Astrocyte of the hippocampus (primary cell): ENCODE measurements around the gene TTC21A.

ENCODE experiments used
- DNase-seq: peaks from one replicate; pipeline ENCODE4 v3.0.0; 2011; ENCODE audit warnings: low read depth, low spot score

Gene TTC21A

DNA sequence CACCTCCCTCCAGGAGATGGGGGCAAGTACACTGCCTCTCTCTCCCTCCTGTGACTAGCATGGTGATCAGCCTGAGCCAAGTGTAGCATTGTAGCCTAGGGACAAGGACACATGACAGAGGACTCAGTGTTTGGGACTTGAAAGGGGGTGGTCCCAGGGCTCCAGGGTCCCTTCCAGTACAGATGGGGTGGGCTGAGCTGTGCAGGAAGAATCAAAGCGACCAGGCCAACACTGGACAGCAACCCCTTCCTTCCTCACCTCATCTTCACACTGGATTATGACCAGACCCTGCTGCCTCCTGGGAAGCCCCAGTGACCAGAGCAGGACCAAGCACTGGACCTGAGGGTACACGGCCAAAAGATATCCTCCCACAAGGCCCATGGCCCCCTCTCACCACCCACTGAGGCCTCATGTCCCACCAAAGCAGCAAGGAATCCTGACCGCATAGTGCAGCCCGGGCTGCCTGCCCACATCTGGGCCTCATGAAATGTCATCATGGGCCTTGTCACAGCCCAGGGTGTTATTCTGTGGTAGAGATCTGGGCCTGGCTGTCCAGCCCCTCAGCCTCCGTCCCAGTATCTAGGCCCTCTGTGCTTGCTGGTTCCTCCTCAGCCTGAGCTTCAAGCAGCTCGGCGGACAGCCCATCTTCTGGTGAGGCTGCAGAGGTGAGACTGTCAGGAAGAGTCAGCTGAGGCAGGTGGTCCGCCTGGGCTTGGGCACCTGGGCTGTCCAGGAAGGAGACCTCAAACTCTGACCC, 9.6 kb upstream of the TTC21A start:
- no peak for DNase-seq

DNA sequence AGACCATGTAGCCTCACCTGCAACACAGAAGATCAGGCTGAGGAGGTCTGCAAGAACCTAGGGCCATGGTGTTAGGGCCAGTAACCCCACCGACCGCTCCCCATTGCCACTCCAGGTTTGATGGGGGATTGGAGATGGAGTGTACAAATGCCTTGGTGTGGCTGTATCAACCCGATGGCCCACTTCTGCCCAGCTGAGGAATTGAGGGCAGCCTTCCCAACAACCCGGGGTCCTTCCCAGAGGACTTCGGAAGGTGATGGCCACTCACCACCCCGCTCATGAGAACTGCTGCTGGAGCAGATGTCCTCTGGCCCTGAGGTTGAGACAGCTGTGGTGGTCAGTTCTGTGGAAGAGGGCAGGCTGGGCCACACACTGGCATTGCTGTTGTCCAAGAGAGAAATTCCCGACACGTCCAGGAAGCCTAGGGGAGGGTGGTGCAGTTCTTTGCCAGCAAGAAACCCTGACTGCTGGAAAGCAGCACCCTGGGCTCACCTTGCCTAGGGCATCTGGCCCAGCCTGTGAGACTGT, 8.9 kb upstream of the TTC21A start:
- no peak for DNase-seq

DNA sequence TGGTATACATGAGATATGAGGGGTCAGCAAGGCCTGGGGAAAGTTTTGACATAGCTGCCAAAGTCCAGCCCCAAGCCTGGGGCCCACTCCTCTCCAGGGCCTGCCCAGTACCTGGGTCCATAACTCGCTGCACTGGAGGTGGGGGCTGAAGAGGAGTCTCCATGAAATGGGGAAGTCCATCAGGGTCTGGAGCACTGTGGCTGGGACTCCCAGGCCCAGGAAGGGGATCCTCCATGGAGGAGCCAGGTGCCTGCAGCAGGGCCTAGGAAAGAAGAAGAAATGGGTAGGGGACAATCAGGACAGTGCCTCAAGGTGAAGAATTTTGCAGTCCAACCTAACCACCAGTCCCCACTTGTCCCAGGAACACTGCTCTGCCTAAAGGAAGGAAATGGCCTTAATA, 8.2 kb upstream of the TTC21A start:
- DNase-seq = no peak

DNA sequence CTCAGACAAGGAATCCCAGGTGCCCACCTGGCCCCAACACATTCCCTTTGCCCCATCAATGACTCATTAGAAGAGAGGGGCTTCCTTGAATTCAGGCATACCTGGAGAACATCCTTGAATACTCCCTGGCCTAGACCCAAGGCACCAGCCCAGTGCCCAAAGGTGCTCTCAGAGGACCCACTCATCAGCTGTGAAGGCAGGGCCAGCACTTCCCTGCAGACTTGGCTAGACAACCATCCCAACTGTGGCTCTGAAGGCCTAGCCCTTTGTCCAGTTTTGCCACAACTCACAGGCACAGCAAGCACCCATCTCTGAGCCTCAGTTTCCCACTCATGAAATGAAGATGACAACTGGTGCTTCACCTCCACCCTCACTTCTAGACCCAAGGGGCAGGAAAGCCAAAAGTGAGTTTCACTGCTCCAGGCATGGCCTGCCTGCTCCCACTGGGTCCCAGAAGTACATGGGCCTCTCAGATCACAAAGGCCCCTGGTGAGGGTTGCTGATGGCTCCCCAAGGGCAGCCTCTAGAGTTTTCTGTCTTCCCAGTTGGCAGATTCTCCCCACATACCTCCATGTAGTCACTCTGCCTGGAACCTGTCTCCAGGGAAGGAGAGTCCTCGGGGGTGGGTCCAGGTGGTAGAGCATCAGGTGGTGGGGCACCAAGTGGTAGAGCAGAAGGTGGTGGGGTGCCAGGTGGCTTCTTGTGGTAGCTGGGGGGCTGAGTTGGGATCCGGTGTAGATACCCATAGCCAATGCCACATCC, 7.6 kb upstream of the TTC21A start:
- DNase-seq = no peak

DNA sequence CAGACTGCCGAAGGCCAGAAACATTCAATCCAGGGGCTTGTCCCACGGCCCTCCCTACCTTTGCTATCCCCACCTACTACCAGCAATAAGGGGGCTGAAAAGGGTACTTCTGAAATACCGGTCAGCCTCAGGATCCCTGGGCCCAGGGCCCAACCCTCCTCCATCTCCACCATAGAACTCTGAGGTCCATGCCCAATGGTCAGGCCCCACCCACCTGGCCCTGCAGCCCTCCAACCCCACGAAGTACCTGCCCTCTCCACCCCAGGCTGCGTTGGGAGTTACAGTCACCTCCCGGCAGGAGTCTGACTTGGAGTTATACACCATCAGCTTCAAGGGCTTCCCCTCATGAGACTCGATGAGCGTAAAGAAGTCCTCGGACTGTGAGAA, 7.0 kb upstream of the TTC21A start:
- DNase-seq = no peak

DNA sequence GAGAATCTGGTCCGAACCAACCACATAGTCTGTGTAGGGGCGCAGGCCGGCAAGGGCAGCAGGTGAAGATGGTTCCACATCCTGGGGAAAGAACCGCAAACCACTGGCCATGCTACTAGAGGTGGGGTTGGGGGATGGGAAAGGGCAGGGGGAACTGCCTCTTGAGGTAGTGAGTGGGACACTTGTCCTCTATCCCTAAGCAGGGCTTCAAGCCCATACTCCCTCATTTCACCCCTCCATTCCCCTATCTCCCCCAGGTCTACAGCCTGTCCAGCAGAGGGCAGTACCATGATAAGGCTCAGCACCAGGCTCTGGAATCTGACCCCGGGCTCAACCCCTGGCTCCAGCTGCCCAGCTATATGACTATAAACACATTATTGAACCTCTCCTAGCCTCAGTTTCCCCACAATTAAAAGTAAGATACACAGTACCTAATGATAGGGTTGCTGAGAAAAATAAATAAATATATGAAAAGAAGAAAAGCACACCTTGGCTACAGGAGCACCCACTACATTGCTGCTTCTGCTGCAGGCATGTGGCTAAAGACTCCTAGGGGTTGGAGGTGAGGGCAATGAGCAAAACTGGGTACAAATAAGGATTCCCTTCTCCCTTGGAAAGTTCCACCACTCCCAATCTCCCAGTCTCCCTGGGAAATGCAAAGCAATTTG, 6.3 kb upstream of the TTC21A start:
- DNase-seq = peak; percentile 46

DNA sequence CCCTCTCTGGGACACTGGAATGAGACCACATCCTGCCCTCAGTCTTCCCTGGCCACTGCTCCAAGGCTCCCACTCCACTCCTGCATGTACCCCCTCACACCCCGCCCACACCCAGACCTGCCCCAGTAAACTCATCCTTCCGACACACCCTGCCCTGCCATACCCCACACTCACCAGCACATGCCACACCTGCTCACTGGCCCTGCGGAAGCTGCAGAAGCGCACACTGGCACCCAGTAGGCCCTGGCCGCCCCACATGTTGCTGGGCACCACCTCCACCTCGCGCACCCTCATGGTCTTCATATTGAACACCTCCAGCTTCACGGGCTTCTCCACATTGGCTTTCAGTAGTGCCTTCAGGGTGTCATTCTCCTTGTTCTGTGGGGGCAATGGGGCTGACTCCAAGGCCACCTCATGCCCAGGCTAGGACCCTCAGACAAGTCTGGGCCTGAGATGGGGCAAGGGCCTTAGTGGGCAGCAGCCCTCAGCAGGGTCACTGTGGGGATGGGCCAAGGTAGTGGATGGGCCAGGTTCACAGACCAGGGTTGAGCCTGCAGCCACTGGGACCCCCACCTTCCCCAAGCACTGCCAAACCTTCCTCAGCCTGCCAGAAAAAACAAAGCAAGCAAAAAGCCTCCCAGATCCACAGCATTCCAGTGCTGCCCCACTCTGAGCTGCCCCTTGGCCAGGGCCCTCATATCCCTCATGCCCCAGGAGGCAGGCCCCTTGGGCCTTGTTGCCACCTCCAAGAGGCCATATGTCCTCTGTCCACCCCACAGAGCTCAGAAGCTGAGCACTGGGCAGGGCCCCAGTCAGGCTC, 4.8 kb upstream of the TTC21A start:
- peak; percentile 17 for DNase-seq

DNA sequence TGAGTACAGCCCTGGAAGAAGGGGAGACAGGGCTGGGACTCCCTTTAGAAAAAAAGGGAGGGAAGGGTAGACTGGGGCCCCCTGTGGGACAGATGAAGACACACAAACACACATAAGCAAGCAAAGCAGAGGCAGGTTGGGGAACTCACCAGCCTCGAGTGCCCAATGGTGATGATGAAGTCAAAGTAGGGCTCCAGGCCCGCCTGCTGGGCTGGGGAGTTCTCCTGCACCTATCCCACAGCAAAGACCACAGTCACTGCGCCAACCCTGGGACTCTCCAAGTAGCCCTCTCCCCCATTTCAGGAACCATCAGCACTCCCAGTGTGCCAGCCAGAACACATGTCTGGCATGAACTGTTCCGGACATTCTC, 4.2 kb upstream of the TTC21A start:
- DNase-seq = no peak

DNA sequence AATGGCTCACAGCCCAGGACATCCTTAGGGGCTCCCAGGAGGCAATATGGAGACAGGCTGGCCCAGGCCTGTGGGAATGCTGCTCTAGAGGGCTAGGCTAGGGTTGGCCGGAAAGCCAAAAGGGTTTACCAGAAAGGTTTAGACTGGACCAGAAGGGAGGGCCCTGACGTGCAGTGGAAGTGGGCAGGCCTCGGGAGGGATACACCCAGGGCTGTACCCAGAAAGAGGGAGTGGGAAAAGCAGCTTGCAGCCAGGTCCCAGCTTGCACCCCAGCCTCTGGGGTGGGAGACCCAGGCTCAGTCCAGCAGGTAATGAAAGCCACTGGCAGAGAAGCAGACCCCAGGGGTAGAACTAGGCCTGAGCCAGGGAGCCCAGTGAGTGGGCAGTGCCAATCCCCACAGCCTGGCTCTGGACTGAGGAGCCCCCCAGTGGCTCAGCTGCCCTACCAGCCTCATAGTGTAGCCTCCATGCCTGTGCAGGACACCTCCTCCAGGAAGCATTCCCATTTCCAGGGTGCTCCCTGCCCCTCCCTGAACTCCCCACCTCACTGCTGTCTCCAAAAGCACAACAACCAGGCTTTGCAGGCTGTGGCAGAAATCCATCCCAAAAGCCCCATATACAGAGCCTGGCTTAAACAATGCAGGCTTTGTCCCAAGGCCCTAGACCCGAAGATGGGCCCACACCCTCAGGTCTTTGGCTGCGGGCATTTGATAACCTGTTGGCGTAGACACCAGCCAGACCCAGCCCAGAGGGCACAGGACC, 3.5 kb upstream of the TTC21A start:
- no peak for DNase-seq

DNA sequence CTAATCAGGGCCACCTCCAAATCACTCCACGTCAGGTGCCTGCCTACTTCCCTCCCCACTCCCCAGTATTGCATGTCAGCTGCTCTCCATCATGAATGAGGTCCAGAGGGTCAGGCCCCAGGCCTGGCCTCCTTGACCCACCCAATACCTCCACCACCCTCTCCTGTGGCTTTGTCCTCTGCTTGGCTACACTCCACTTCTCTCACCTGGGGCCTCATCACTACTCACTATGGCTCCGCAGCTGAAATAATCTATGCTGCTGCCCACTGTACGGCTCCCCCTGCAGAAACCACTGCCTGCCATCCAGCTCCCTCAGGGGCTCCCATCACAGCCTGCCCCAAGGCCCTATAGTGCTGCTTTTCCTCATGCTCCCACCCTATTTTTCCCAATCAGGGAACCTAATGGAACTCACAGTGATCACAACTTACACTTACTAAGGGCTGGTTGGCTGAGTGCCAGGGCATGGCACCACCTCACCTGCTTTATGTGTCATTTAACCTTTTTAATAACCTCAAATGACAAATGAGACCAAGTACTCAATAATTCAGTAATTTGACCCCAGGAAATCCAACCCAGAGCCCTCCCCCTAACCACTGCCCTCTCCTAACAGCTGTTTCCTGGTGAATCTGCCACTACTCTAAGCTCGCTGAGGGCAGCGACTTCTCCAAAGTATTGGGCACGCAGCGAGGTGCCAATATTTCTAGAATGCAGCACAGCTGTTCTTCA, 2.4 kb upstream of the TTC21A start:
- DNase-seq = no peak

DNA sequence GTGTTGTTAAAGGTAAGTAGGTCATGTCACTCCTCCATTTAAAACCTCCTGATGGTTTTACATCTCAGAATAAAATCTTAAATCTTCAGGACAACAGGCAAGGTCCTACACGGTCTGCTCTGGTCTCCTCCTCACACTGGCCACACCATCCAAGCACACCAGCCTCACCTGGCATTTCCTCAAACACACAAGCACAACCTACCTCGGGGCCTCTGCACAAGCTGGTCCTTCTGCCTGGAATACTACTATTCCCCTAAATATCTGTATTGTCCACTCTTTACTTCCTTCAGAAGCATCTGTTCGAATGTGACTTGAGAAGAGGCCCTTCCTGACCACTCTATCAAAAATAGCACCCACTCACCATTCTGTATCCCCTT, 1.8 kb upstream of the TTC21A start:
- DNase-seq = no peak

DNA sequence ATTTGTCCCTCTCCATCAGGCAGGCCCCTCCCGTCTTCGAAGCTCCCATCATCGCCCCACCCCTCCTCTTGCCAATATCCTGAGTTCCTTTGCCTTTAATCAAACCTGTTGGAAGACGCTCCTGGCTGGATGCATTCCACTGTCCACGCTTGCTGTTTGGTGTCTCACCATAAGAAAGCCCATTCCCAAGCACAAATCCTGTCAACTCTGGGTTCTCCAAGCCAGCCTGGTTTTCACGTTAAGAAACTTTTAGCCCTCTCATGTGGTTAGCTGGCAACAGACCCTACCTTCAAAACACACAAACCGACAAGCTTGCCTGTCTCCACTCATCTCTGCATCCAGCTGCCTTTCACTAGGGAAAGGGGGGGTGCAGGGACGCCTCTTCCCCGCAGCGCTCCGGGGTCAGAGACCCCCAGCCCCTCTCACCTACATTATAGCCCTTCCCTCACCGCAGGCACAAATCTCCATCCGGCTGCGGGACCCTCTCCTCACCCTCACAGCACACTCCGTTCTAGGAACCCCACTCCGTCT, 1.1 kb upstream of the TTC21A start:
- peak; percentile 50 for DNase-seq

DNA sequence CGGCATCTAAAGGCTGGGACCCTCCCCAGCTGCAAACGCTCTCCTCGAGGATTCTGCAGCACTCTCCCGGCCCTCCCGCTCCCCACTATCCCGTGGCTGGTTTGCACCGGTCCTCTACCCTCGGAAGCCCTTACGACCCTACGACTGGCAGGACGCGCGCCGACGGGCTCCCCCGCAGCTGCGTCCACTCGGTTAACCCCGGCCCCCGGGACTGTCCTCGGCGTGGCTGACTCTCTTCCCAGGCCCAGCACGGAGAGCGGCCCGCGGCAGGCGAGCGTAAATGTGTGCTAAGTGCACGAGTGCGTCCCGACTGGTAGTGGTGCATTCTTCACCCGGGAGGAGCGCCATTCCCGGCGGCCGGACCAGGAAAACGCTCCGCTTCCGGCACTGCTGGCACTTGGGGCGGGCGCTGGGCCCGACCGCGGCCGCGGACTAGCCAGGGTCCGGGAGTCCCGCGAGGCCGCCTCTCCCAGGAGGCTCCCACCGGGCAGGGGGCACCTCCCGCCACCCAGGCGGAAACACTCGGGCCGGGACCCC, 561 bp upstream of the TTC21A start:
- peak; percentile 82 for DNase-seq

DNA sequence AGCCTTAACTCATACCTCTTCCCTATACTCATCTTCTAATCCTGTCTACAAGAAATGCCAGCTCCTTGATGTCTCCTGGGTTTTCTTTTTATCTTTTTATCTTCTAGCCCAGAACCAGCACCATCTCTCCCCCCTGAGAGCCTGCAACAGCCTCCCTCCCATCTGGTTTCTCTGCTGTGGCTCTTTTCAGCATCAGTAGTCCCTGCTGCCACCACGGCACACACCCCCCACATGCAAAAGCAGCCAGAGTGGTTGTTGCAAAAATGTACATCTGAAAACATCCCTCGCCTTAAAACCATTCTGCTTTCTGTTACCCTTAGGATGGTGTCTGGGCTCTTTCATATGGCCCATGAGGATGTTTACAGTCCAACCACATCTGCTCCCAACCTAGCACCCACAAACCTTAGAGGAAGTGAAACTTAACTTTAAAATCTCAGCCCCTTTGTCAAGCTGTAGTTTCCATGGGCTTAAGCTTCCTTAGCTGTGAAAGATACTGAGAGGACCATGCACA, 775 bp downstream of the TTC21A start:
- no peak for DNase-seq

DNA sequence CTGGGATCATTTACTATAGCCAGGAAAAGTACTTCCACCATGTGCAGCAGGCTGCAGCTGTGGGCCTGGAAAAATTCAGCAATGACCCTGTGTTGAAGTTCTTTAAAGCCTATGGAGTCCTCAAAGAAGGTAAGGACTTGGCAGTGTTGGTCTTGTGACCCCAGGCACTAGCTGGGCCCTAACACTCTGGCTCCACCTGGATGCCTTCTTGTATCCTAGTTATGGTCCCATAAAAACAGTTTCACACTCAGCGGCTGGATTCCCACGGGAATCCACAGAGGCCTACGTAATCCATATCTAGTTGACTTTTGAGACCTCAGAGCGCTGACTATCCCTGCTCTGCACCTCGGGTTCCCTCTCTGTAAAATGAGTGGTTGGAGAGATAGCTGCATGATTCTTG, 1.6 kb downstream of the TTC21A start:
- no peak for DNase-seq

DNA sequence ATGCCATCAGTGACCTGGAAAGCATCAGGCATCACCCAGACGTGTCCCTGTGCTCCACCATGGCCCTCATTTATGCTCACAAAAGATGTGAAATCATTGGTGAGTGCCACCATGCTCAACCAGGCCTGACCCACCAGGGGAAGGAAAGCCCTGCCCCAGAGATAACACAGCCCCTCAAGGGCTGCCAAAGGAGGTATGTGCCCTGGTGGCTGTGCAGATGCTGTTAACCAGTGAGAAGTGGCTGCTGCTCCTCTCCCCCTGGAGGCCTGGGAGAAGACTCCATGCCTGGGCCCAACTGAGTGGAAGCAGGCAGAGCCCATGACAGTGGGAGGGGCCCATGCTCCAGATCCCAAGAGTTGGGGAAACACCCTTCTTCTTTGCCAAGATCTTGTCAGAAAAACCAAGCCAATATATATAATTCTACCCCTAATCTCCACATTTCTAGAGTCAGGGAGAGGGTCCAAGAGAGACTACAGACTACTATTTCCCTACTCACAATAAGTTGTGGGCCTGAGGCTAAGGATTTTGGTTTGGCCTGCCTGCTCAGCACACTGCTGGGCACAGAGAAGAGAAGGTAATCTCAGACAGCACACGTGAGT, 2.7 kb downstream of the TTC21A start:
- no peak for DNase-seq

DNA sequence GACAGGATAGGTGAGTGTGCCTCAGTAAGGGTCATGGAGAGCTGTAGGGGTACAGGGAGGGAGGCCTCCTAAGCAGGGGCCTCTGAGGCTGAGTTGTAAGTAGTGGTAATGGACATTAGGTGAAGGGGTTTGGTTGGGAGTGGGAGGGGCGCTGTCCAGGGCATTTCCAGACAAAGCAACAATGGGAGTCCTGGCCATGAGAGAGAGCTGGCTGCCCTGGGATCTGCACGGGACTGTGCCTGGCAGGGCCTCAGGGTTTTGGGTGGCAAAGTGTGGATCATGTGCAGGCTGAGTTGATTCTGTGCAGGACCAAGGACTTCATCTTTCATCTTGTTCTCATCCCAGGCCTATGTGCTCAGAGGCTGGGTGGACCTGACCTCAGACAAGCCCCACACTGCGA, 4.6 kb downstream of the TTC21A start:
- no peak for DNase-seq

DNA sequence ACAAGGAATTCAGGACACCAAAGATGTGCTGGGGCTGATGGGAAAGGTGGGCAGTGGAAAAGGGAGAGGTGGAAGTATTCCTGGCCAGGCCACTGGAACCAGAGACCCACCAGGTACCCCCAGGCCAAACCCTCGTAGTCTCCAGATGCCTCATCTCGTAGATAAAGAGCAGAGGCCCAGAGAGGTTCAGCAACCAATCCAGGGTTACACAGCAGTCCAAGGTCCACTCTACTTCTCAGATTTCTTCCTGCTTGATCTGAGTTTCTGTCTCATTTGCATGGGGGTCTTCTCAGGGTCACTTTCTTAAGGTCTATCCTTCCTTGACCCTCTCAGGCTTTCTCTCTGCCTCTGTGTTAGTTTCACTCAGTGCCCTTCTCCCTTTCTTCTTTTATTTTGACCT, 5.1 kb downstream of the TTC21A start:
- DNase-seq = no peak

DNA sequence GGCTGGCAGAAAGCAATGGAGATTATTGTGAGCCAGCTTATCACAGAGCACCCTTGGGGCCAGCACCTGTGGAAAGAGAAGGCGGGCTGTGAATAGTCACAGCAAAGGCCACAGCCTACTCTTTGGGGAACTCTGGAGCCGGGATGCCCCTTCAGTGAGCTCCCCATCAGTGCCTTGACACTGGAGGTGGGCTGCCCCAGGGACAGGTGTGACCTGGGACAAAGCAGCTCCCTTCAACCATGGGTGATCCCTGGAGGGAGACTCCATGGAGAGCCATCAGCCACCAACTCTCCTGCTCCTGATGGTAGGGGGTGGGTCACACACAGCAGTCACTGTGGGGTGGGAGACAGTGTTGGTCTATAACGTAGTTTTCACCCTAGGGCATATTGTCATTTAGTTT, 5.8 kb downstream of the TTC21A start:
- no peak for DNase-seq
